ENCODE measurements around the gene MYO15B.

- TF ChIP-seq POLR2A (IDR thresholded peaks at IDR 0.05), result no peak
- TF ChIP-seq CTCF (IDR thresholded peaks at IDR 0.05), result no peak
These were observed 62.1 kb downstream of the MYO15B start for GRCh38 chr17:75649687-75650086.

Measured in uterus (tissue), 2 donors.